ENCODE results near the gene GPR108.

DNA sequence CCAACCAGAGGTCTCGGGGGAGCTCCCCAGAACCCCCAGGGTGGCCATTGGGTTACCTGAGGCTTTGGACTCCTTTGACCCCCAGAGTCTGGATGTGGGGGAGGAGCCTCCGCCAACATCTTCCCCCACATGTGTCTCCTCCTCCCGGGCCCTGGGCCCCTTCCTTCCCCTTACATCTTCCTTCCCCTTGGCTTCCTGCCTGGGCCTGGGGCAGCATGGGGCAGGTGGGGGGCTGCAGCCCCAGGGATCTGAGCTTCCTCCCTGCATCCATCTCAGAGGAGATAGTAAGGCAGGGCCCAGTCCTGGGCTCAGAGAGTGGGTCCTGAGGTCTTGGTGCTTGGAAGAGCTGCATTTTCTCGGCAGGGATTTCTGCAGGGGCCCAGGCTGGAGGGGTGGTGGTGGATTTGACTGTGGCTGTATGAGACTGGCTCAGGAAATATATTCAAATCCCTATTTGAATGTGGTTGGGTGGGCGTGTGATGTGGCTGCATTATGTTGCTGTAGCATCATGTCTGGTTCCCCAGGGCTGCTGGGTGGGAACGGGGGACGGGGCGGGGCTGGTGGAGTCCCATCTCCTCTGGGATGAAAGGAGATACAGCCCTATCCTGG lies 36.0 kb upstream of the GPR108 start:
- TF ChIP-seq, protein P1, sequence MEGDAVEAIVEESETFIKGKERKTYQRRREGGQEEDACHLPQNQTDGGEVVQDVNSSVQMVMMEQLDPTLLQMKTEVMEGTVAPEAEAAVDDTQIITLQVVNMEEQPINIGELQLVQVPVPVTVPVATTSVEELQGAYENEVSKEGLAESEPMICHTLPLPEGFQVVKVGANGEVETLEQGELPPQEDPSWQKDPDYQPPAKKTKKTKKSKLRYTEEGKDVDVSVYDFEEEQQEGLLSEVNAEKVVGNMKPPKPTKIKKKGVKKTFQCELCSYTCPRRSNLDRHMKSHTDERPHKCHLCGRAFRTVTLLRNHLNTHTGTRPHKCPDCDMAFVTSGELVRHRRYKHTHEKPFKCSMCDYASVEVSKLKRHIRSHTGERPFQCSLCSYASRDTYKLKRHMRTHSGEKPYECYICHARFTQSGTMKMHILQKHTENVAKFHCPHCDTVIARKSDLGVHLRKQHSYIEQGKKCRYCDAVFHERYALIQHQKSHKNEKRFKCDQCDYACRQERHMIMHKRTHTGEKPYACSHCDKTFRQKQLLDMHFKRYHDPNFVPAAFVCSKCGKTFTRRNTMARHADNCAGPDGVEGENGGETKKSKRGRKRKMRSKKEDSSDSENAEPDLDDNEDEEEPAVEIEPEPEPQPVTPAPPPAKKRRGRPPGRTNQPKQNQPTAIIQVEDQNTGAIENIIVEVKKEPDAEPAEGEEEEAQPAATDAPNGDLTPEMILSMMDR (IDR thresholded peaks at IDR 0.05; ENCODE audit: low read depth, low read length) = no peak
- no peak for TF ChIP-seq EZH2phosphoT487 (IDR thresholded peaks at IDR 0.05; ENCODE audit: low read depth)

All from OCI-LY3 (cell line).